ENCODE measurements around the gene TMEM120A. TPM values are rescaled to one million over a fixed set of nuclear protein-coding genes. Genes with fewer than 3 reads are reported as not detected.
"Not testable (repeated sequence)": the region's sequence is repeated elsewhere in the genome, so short reads cannot be mapped to it uniquely, and the experiment has no call there.

Gene TMEM120A
- total and polyA plus RNA-seq, 4 experiments from 2014 or later = 24.1 to 38.1 (median 29.3) TPM

DNA sequence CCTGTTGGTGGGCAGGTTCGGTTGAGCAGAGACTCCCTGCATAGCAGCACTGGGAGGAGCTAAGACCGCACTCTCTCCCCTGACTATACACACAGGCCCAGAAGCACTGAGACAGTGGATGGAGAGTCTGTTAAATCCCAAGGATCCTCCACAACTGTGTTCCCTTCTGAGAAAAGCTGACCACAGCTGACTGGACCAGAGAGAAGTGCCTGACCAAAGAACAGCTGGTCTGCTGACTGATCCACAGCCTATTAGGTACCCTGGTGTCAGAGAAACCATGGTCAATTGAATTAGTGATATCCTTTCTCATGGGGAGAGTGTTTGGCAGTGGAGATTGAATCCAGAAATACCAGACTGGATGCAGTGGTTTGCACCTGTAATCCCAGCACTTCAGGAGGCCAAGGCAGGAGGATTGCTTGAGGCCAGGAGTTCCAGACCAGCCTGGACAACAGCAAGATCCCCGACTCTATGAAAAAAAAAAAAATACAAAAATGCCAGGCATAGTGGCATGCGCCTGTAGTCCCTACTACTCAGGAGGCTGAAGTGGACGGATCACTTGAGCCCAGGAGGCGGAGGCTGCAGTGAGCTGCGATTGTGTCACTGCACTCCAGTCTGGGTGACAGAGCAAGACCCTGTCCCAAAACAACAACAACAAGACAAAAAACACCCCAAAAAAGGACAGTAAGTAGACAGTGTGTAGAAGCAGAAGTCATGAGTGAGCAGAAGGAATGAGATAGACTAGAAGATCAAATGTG lies 27.8 kb upstream of the TMEM120A start:
- H3K4me1 Mint-ChIP-seq = peaks cover 7 to 14% (median 10%) of the 10 kb centered on the region in 4 donors

DNA sequence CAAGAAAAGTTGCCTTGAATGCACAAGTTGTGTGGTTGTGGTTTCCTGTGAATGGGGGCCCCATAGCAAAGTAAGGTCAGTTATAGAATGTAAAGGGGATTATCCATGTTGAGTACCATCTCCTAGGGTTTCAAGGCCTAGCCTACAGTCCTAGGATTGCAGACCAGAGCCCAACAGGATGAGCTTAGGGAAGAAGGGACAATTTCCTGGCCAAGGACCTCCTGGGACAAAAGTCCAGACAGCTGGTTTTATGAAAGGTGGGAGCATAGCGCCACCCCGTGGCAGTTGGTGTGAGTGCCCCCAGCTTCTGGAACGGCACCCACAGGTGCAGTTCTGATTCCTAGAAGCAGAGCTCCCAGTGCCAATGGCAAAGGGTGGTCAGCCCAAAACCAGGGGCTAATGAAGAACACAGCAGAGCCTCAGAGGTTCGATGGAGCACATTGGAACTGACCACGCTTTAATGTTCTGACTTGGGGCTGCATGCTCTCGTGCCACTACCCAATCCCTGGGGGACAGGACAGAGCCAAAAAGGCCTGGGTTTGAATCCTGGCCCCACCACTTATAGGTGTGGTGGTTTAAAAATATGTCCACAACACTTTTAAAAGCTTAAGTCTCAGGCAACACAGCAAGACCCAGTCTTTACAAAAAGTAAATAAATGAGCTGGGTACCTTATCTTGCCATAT lies 25.8 kb upstream of the TMEM120A start:
- Mint-ChIP-seq H3K36me3 (peaks cover 24 to 29% of the 10 kb centered on the region in 2 donors), H3K27ac (peak overlapping the region in 3 of 7 donors; percentile 30 to 59 (median 53)), H3K4me1 (peaks cover 7 to 14% (median 10%) of the 10 kb centered on the region in 4 donors), H3K9me3 (no peaks in the 10 kb centered on the region), H3K4me3 (no peak overlapping the region), H3K27me3 (no peaks in the 10 kb centered on the region)
- intact Hi-C loops (cut with micrococcal nuclease) = loop anchor here (1.0 to 10.0 kb wide), 2 partner anchors 244 to 945 kb away; partner anchors contain the start of gene RCC1L
- Histone ChIP-seq H3K27ac (ENCODE audit: low read depth, low read length) (no peak overlapping the region), H3K36me3 (ENCODE audit: insufficient read depth, low read length) (peaks cover 5% of the 10 kb centered on the region), H3K9me3 (ENCODE audit: control insufficient read depth in 1 of 2, low read length in 2 of 2) (no peaks in the 10 kb centered on the region), H3K4me3 (ENCODE audit: low read length in 2 of 2) (no peak overlapping the region), H3K4me1 (ENCODE audit: insufficient read depth, low read length) (peaks cover 12% of the 10 kb centered on the region), H3K27me3 (ENCODE audit: insufficient read depth, low read length) (no peaks in the 10 kb centered on the region)
- CTCF ChIA-PET (ENCODE audit: partially characterized antibody) = interaction anchor here (0.5 to 4.0 kb wide), 31 partner anchors 9 to 596 kb away, joined by 3 to 81 read pairs (median 4); partner anchors contain the start of genes MDH2 and STYXL1
- POLR2A ChIA-PET (ENCODE audit: partially characterized antibody) = interaction anchor here (0.6 to 2.4 kb wide), 5 partner anchors 11 to 478 kb away, joined by 3 to 12 read pairs (median 6); partner anchors contain the start of genes MDH2, POR and STYXL1
- DNase-seq = peak; percentile 56 to 70 (median 60)

More for the DNA sequence above, 27.8 kb upstream of the TMEM120A start:
- Mint-ChIP-seq H3K9me3 (no peaks in the 10 kb centered on the region), H3K27ac (no peak overlapping the region), H3K4me3 (no peak overlapping the region), H3K36me3 (peaks cover 24 to 29% of the 10 kb centered on the region in 2 donors), H3K27me3 (no peaks in the 10 kb centered on the region)
- Histone ChIP-seq H3K9me3 (ENCODE audit: control insufficient read depth in 1 of 2, low read length in 2 of 2) (no peaks in the 10 kb centered on the region), H3K4me1 (ENCODE audit: insufficient read depth, low read length) (peaks cover 12% of the 10 kb centered on the region), H3K27ac (ENCODE audit: low read depth, low read length) (no peak overlapping the region), H3K27me3 (ENCODE audit: insufficient read depth, low read length) (no peaks in the 10 kb centered on the region), H3K4me3 (ENCODE audit: low read length in 2 of 2) (no peak overlapping the region), H3K36me3 (ENCODE audit: insufficient read depth, low read length) (peaks cover 5% of the 10 kb centered on the region)
- CTCF ChIA-PET (ENCODE audit: partially characterized antibody) = interaction anchor here (0.6 to 4.0 kb wide), 5 partner anchors 12 to 1540 kb away, joined by 3 to 81 read pairs (median 4); no protein-coding TSS in a partner anchor
- no peak for DNase-seq
- intact Hi-C loops (cut with micrococcal nuclease) = loop anchor here (10.0 kb wide), 1 partner anchor 947 kb away; the partner anchor contains the start of gene RCC1L
- POLR2A ChIA-PET (ENCODE audit: partially characterized antibody) = interaction anchor here (2.4 kb wide), 1 partner anchor 107 kb away, joined by 12 read pairs; the partner anchor contains the start of gene POR

DNA sequence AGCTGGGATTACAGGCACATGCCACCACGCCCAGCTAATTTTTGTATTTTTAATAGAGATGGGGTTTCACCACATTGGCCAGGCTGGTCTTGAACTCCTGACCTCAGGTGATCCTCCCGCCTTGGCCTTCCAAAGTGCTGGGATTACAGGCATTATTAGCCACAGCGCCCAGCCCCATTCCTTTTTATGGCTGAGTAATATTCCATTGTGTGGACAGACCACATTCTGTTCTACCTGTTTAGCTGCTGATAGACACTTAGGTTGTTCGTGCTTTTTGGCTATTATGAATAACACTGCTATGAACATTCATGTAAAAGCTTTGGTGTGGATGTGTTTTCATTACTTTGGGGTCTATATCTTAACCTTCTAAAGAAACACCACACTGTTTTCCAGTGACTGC lies 24.1 kb upstream of the TMEM120A start:
- H3K4me3 Mint-ChIP-seq; H3K27me3 Mint-ChIP-seq; H3K9me3 Mint-ChIP-seq; POLR2A ChIA-PET (ENCODE audit: partially characterized antibody); intact Hi-C loops (cut with micrococcal nuclease); H3K4me3 ChIP-seq (ENCODE audit: low read length in 2 of 2); DNase-seq; H3K27me3 ChIP-seq (ENCODE audit: insufficient read depth, low read length); H3K36me3 ChIP-seq (ENCODE audit: insufficient read depth, low read length); H3K27ac ChIP-seq (ENCODE audit: low read depth, low read length); H3K9me3 ChIP-seq (ENCODE audit: control insufficient read depth in 1 of 2, low read length in 2 of 2); H3K27ac Mint-ChIP-seq: not testable (repeated sequence)
- H3K36me3 Mint-ChIP-seq = peaks cover 28 to 34% of the 10 kb centered on the region in 2 donors
- H3K4me1 Mint-ChIP-seq = peaks cover 7 to 14% (median 10%) of the 10 kb centered on the region in 4 donors
- CTCF ChIA-PET (ENCODE audit: partially characterized antibody) = interaction anchor here (4.0 kb wide), 1 partner anchor 153 kb away, joined by 81 read pairs; no protein-coding TSS in a partner anchor
- peaks cover 12% of the 10 kb centered on the region for H3K4me1 ChIP-seq (ENCODE audit: insufficient read depth, low read length)

DNA sequence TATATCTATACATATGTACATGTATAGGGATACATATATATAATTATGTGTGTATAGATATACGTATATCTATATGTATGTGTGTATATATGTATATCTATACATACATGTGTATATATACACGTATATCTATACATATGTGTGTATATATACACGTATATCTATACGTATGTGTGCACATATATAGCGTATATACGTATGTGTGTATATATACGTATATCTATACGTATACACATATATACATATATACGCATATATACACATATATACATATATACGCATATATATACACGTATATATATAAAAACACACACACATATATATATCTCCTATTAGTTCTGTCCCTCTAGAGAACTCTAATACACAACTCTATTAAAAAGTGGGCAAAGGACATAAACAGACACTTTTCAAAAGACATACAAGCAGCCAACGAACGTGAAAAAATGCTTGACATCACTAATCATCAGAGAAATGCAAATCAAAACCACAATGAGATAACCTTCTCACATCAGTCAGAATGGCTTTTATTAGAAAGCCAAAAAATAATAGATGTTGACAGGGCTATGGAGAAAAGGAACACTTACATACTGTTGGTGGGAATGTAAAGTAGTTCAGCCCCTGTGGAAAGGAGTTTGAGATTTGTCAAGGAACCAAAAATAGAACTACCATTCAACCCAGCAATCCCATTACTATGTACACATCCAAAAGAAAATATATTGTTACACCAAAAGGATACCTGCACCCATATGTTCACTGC lies 22.0 kb upstream of the TMEM120A start:
- peaks cover 12% of the 10 kb centered on the region for H3K4me1 ChIP-seq (ENCODE audit: insufficient read depth, low read length)
- H3K36me3 ChIP-seq (ENCODE audit: insufficient read depth, low read length) = peaks cover 1% of the 10 kb centered on the region
- POLR2A ChIA-PET (ENCODE audit: partially characterized antibody) = no interaction called here
- Mint-ChIP-seq H3K4me1 (peaks cover 6 to 12% (median 8%) of the 10 kb centered on the region in 4 donors), H3K27me3 (no peaks in the 10 kb centered on the region), H3K4me3 (no peak overlapping the region), H3K36me3 (peaks cover 20 to 43% of the 10 kb centered on the region in 2 donors), H3K9me3 (no peaks in the 10 kb centered on the region), H3K27ac (no peak overlapping the region)
- intact Hi-C loops (cut with micrococcal nuclease) = no loop called here
- H3K27ac ChIP-seq (ENCODE audit: low read depth, low read length) = no peak overlapping the region
- CTCF ChIA-PET (ENCODE audit: partially characterized antibody) = interaction anchor here (1.0 kb wide), 1 partner anchor 150 kb away, joined by 3 read pairs; no protein-coding TSS in a partner anchor
- no peaks in the 10 kb centered on the region for H3K9me3 ChIP-seq (ENCODE audit: control insufficient read depth in 1 of 2, low read length in 2 of 2)
- H3K27me3 ChIP-seq (ENCODE audit: insufficient read depth, low read length) = no peaks in the 10 kb centered on the region
- no peak overlapping the region for H3K4me3 ChIP-seq (ENCODE audit: low read length in 2 of 2)
- DNase-seq = no peak

DNA sequence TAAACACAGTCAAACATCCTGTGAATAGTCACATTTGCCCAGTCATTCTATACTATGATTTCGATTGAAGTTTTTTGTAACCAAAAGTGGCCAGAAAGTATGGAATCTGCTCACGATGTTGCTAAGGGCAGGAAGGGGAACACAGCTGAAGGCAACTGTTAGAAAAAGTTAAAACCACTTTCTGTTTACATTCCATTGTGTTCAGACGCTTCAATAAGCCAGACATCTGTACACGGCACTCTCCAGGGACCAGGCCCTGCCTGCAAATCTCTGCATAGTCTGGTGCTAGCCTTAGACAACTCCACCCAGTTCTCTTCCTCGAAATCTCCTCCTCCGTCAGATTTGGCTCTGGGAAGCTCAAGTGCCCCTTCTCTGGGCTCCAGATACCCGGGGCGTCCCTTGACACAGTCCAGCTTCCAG lies 17.1 kb upstream of the TMEM120A start:
- Mint-ChIP-seq H3K36me3 (peaks cover 8 to 29% of the 10 kb centered on the region in 2 donors), H3K4me3 (peak overlapping the region in 2 of 8 donors; percentile 30 to 35), H3K4me1 (peaks cover 24 to 35% (median 30%) of the 10 kb centered on the region in 4 donors), H3K27ac (no peak overlapping the region), H3K27me3 (no peaks in the 10 kb centered on the region), H3K9me3 (peaks cover 0 to 1% (median 0%) of the 10 kb centered on the region in 8 donors)
- Histone ChIP-seq H3K9me3 (ENCODE audit: control insufficient read depth in 1 of 2, low read length in 2 of 2) (no peaks in the 10 kb centered on the region), H3K4me1 (ENCODE audit: insufficient read depth, low read length) (peaks cover 29% of the 10 kb centered on the region), H3K27me3 (ENCODE audit: insufficient read depth, low read length) (no peaks in the 10 kb centered on the region), H3K27ac (ENCODE audit: low read depth, low read length) (no peak overlapping the region), H3K36me3 (ENCODE audit: insufficient read depth, low read length) (no peaks in the 10 kb centered on the region), H3K4me3 (ENCODE audit: low read length in 2 of 2) (no peak overlapping the region)
- ChIA-PET CTCF (ENCODE audit: partially characterized antibody) (interaction anchor here (1.2 to 3.9 kb wide), 3 partner anchors 9 to 145 kb away, joined by 3 to 25 read pairs (median 5); no protein-coding TSS in a partner anchor), POLR2A (ENCODE audit: partially characterized antibody) (interaction anchor here (2.4 to 3.4 kb wide), 2 partner anchors 17 to 97 kb away, joined by 9 to 26 read pairs; partner anchors contain the start of genes POR and TMEM120A)
- DNase-seq = no peak
- intact Hi-C loops (cut with micrococcal nuclease) = no loop called here

DNA sequence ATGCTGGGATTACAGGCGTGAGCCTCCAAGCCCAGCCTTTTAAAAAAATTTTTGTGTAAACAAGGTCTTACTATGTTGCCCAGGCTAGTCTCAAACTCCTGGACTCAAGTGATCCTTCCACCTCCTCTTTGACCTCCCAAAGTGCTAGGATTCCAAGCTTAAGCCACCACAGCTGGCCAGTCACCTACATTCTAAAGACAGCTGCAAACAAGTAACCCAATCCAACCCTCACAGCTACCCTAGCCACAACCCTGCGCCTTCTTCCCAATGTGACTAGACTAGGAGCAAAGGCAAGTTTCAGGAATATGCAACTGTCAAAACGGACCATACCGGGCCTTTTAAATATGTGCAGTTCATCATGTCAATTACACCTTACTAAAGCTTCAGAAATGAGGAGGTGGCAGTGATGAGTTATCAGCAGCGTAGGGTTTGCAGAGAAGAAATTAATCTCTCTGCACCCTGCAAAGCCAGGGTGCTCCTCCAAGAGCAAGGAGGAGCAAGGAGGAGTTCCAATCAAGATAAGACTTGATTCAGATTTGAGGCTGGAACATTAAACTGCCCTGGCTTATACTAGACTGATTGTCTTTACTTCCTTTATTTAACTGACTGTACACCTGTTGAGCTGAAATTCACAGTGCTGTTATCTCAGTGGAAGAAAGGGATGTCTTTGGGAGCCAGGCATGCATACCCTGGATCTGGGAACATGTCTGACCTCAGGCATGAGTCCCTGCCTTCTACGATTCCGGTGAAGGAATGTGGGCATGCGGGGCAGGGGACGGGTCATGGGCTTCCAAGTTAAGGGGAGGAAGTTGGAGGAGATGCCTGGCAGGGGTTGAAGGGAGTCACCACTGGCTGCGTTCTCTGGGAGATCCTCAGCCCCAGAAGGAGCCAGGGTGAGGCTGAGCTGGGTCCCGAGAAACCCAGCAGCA lies 15.5 kb upstream of the TMEM120A start:
- H3K27ac Mint-ChIP-seq = peak overlapping the region; percentile 79 to 91 (median 87)
- no peaks in the 10 kb centered on the region for H3K27me3 ChIP-seq (ENCODE audit: insufficient read depth, low read length)
- H3K36me3 ChIP-seq (ENCODE audit: insufficient read depth, low read length) = peaks cover 4% of the 10 kb centered on the region
- intact Hi-C loops (cut with micrococcal nuclease) = loop anchor here (1.0 kb wide), 1 partner anchor 16 kb away; the partner anchor contains the start of gene TMEM120A
- peaks cover 24 to 35% (median 30%) of the 10 kb centered on the region in 4 donors for H3K4me1 Mint-ChIP-seq
- peaks cover 29% of the 10 kb centered on the region for H3K4me1 ChIP-seq (ENCODE audit: insufficient read depth, low read length)
- H3K27me3 Mint-ChIP-seq = no peaks in the 10 kb centered on the region
- peak overlapping the region in 7 of 8 donors; percentile 69 to 91 (median 81) for H3K4me3 Mint-ChIP-seq
- H3K9me3 ChIP-seq (ENCODE audit: control insufficient read depth in 1 of 2, low read length in 2 of 2) = no peaks in the 10 kb centered on the region
- POLR2A ChIA-PET (ENCODE audit: partially characterized antibody) = interaction anchor here (1.2 to 3.4 kb wide), 5 partner anchors 10 to 130 kb away, joined by 3 to 26 read pairs (median 7); partner anchors contain the start of genes MDH2, POR, STYXL1 and TMEM120A
- peaks cover 10 to 24% of the 10 kb centered on the region in 2 donors for H3K36me3 Mint-ChIP-seq
- no peak for DNase-seq
- CTCF ChIA-PET (ENCODE audit: partially characterized antibody) = interaction anchor here (1.2 to 3.9 kb wide), 2 partner anchors 10 to 143 kb away, joined by 3 to 25 read pairs; no protein-coding TSS in a partner anchor
- H3K9me3 Mint-ChIP-seq = peaks cover 0 to 1% (median 0%) of the 10 kb centered on the region in 8 donors
- H3K27ac ChIP-seq (ENCODE audit: low read depth, low read length) = no peak overlapping the region
- no peak overlapping the region for H3K4me3 ChIP-seq (ENCODE audit: low read length in 2 of 2)

Data from CD4-positive, alpha-beta memory T cell (primary cell).